Calu3 (cell line): ENCODE results near the gene CHRNB1. TPM values are rescaled to one million over a fixed set of nuclear protein-coding genes. Genes with fewer than 3 reads are reported as not detected.
"Not testable (repeated sequence)": the region's sequence is repeated elsewhere in the genome, so short reads cannot be mapped to it uniquely, and the experiment has no call there.

ENCODE experiments used
- BruUV-seq: library from RNA; stranded (reverse); fragments of 400-500 nt; replicated peaks from 2 replicates; lab custom pipeline; 2021; lab: Mats Ljungman, UMichigan
- CTCF ChIA-PET: fragments of 300-600 bp; sonication (Branson Sonifier 250); formaldehyde crosslinking; loops from one replicate; lab custom pipeline; 2022; ENCODE audit warnings: antibody characterized with exemption; lab: Charles Lee
- DNase-seq: peaks from one replicate; pipeline ENCODE4 v3.0.0; 2022
- H3K27ac Mint-ChIP-seq: one replicate; pipeline ENCODE4 v1.8.0; 2022; ENCODE audit warnings: mixed read lengths; ENCODE audit not compliant: unreplicated experiment
- H3K27me3 Mint-ChIP-seq: one replicate; pipeline ENCODE4 v1.8.0; 2022; ENCODE audit warnings: mixed read lengths; ENCODE audit not compliant: unreplicated experiment
- H3K36me3 Mint-ChIP-seq: one replicate; pipeline ENCODE4 v1.8.0; 2022; ENCODE audit warnings: mild to moderate bottlenecking, moderate library complexity, mixed read lengths; ENCODE audit not compliant: insufficient read depth, unreplicated experiment
- H3K4me1 Mint-ChIP-seq: one replicate; pipeline ENCODE4 v1.8.0; 2022; ENCODE audit warnings: mild to moderate bottlenecking, low read depth, mixed read lengths; ENCODE audit not compliant: unreplicated experiment
- H3K4me3 Mint-ChIP-seq: one replicate; pipeline ENCODE4 v1.8.0; 2022; ENCODE audit warnings: mild to moderate bottlenecking, low read depth, moderate library complexity, mixed read lengths; ENCODE audit not compliant: unreplicated experiment
- H3K9me3 Mint-ChIP-seq: one replicate; pipeline ENCODE4 v1.8.0; 2022; ENCODE audit warnings: low read depth, mixed read lengths; ENCODE audit not compliant: unreplicated experiment
- CTCF ChIP-seq: fragments of 200-600 bp; IDR thresholded peaks from one replicate; pipeline ENCODE4 v1.8.0; 2022; ENCODE audit warnings: antibody characterized with exemption; ENCODE audit not compliant: unreplicated experiment
- intact Hi-C: fragments of 100-400 bp; cut with micrococcal nuclease; formaldehyde crosslinking; loops from one replicate; pipeline ENCODE4 v1.10.0; 2022; ENCODE audit not compliant: unreplicated experiment
- total RNA-seq: library from RNA; stranded (reverse); gene quantifications from 2 replicates; pipeline ENCODE4 v1.2.3, GENCODE V29; 2022

The CHRNB1 gene
- total RNA-seq, 1 experiment from 2014 or later = 2.4 TPM

GRCh38 chr17:7479213-7480088 is 34.6 kb downstream of the CHRNB1 start, which contains the start of gene ZBTB4:
Gene ZBTB4 (minus strand): TSS chr17:7479631. CDS start chr17:7466801, 12,830 bp downstream.
- peaks cover 47% of the 10 kb centered on the region for H3K4me1 Mint-ChIP-seq
- H3K27me3 Mint-ChIP-seq = no peaks in the 10 kb centered on the region
- peak within 1 kb of the TSS; percentile 74 for H3K4me3 Mint-ChIP-seq
- H3K36me3 Mint-ChIP-seq = peaks cover 55% of the 10 kb centered on the region
- peak within 1 kb of the TSS; percentile 76 for H3K27ac Mint-ChIP-seq
- intact Hi-C loops = loop anchor here (5.0 kb wide), 1 partner anchor 42 kb away; the partner anchor contains the start of genes FGF11 and TMEM102
- peak; percentile 43 for DNase-seq
- CTCF ChIA-PET = interaction anchor here (1.1 to 1.4 kb wide), 3 partner anchors 43 to 123 kb away, joined by 3 to 5 read pairs (median 3); no protein-coding TSS in a partner anchor
- BruUV-seq = no TSS peak
- H3K9me3 Mint-ChIP-seq = peaks cover 3% of the 10 kb centered on the region
- no peak for TF ChIP-seq CTCF

GRCh38 chr17:7480089-7480384 is 35.2 kb downstream of the CHRNB1 start:
- DNase-seq = no peak
- Mint-ChIP-seq H3K9me3 (peaks cover 3% of the 10 kb centered on the region), H3K27ac (peak overlapping the region; percentile 76), H3K36me3 (peaks cover 61% of the 10 kb centered on the region), H3K4me3 (peak overlapping the region; percentile 74), H3K4me1 (peaks cover 47% of the 10 kb centered on the region), H3K27me3 (no peaks in the 10 kb centered on the region)
- no peak for TF ChIP-seq CTCF
- CTCF ChIA-PET = interaction anchor here (1.4 kb wide), 1 partner anchor 124 kb away, joined by 3 read pairs; no protein-coding TSS in a partner anchor
- intact Hi-C loops = no loop called here
- BruUV-seq = no TSS peak

- Mint-ChIP-seq H3K27ac (peak within 1 kb of the TSS; percentile 76), H3K36me3 (peaks cover 66% of the 10 kb centered on the region)
- CTCF ChIA-PET = not testable (repeated sequence)
Measured at GRCh38 chr17:7481275-7481674, 36.4 kb downstream of the CHRNB1 start, which contains the start of gene SLC35G6. Gene SLC35G6 (plus strand): TSS chr17:7481446. CDS start chr17:7481517, 71 bp downstream.

GRCh38 chr17:7481842-7482741 is 37.2 kb downstream of the CHRNB1 start:
- H3K9me3 Mint-ChIP-seq, H3K27me3 Mint-ChIP-seq, intact Hi-C loops, BruUV-seq, DNase-seq, CTCF ChIA-PET: not testable (repeated sequence)
- Mint-ChIP-seq H3K27ac (peak overlapping the region; percentile 96), H3K36me3 (peaks cover 65% of the 10 kb centered on the region), H3K4me1 (peaks cover 48% of the 10 kb centered on the region), H3K4me3 (peak overlapping the region; percentile 93)

More at GRCh38 chr17:7481275-7481674, 36.4 kb downstream of the CHRNB1 start, which contains the start of gene SLC35G6:
- DNase-seq, H3K27me3 Mint-ChIP-seq, intact Hi-C loops, H3K9me3 Mint-ChIP-seq, BruUV-seq: not testable (repeated sequence)
- H3K4me3 Mint-ChIP-seq = peak within 1 kb of the TSS; percentile 74
- peaks cover 51% of the 10 kb centered on the region for H3K4me1 Mint-ChIP-seq

GRCh38 chr17:7482742-7483088 is 37.9 kb downstream of the CHRNB1 start:
- BruUV-seq, CTCF ChIA-PET, H3K9me3 Mint-ChIP-seq, DNase-seq, H3K27me3 Mint-ChIP-seq, intact Hi-C loops: not testable (repeated sequence)
- Mint-ChIP-seq H3K36me3 (peaks cover 63% of the 10 kb centered on the region), H3K4me1 (peaks cover 48% of the 10 kb centered on the region), H3K27ac (peak overlapping the region; percentile 96), H3K4me3 (peak overlapping the region; percentile 93)
